ENCODE measurements around the gene HPS1. TPM values are rescaled to one million over a fixed set of nuclear protein-coding genes. Genes with fewer than 3 reads are reported as not detected.

The HPS1 gene
- polyA plus RNA-seq, 1 of the 3 experiments (the other 2 are of a cell fraction), result 41.4 TPM

DNA sequence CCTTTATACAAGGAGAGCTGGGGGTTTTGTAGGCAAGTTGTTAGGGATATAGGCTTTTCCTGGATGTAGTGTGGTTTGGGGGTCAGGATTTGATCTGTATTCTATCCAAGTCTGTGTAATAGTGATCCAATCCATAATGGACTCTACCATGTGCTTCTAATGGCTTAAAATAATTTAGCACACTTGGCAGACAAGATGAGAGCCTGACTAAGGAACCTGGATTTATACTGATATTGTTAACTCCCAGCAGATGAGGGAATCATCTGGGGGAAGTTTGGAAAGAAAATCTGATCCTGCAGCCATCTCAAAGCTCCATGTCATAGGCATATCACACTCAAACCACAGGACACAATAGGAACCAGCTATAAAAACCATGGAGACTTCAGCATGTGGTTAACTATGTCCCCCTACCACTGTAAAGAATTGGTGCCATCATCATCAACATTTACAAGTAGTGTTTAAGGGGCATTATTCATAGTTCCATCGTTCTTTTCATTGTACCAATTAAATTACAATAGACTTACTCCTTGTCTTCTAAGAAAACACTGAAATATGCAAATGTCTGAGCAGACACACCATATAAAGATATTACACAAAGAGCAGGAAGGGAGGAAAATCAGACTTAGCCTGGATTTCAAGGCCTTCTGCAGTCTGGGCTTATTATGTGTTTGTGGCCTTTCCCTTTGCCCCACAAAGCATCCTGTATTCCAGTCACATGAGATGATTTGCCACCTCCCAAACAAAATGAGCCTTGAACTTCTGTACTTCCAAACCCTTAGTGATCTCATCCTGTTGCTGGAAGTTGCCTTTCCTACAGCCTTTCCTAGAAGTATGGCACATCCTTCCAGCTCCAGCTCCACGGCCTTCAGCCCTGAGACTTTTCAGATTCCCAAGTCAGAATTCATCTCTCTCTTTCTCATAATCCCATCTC, 22.5 kb upstream of the HPS1 start:
- peaks cover 18% of the 10 kb centered on the region; the same call in 1 of the 2 replicates for H3K27me3 ChIP-seq (ENCODE audit: insufficient read depth)
- H3K9me2 ChIP-seq, result no peaks in the 10 kb centered on the region
- no peaks in the 10 kb centered on the region for H3F3A ChIP-seq (replicated peaks; ENCODE audit: insufficient read depth)
- WGBS (ENCODE audit: low lambda C conversion rate), result 21% methylated on average over 2 of the region's 2 CpGs
- H3K4me3 ChIP-seq (ENCODE audit: low read depth in 2 of 2, low read length in 1 of 2), result no peak overlapping the region
- no peak overlapping the region for H3K4me2 ChIP-seq
- H3K9me3 ChIP-seq, result no peaks in the 10 kb centered on the region
- H4K20me1 ChIP-seq (ENCODE audit: insufficient read depth), result no peaks in the 10 kb centered on the region
- no peak overlapping the region for H3K9ac ChIP-seq
- ChIA-PET CTCF (interaction anchor here (1.0 to 5.2 kb wide), 10 partner anchors 11 to 922 kb away, joined by 3 to 42 read pairs (median 13); partner anchors contain the start of gene HPS1), POLR2A (no interaction called here)
- no peaks in the 10 kb centered on the region; a peak in 1 of 4 replicates for H3K4me1 ChIP-seq (ENCODE audit: control insufficient read depth in 1 of 2, insufficient read depth in 2 of 2, low read depth in 1 of 2, low read length in 1 of 2)
- no peaks in the 10 kb centered on the region for H3K79me2 ChIP-seq (ENCODE audit: insufficient read depth)
- DNase-seq, result no peak
- no peak overlapping the region for H3K27ac ChIP-seq (ENCODE audit: low read depth in 2 of 2, low read length in 1 of 2)
- TF ChIP-seq TEAD4 (IDR thresholded peaks at IDR 0.05; ENCODE audit: borderline replicate concordance, insufficient read depth) (no peak), RCOR1 (IDR thresholded peaks at IDR 0.05; ENCODE audit: low read length) (no peak), MXI1 (IDR thresholded peaks at IDR 0.05; ENCODE audit: low read depth, low read length) (no peak), SIN3A (IDR thresholded peaks at IDR 0.05; ENCODE audit: borderline replicate concordance, low read depth, low read length) (no peak), TCF12 (IDR thresholded peaks at IDR 0.05) (no peak), ELF1 (IDR thresholded peaks at IDR 0.05) (no peak), ZBTB33 (IDR thresholded peaks at IDR 0.05; ENCODE audit: borderline replicate concordance, low read depth) (no peak), FOXM1 (IDR thresholded peaks at IDR 0.05; ENCODE audit: low read depth) (no peak), RFX5 (IDR thresholded peaks at IDR 0.05; ENCODE audit: low read length) (no peak), JUND (IDR thresholded peaks at IDR 0.05) (no peak)
- no peaks in the 10 kb centered on the region for H3K36me3 ChIP-seq (replicated peaks in 1 of 2; ENCODE audit: control insufficient read depth in 1 of 2, insufficient read depth in 2 of 2, low read length in 1 of 2)
- H2AFZ ChIP-seq (ENCODE audit: low read depth), result no peak overlapping the region

- peaks cover 18% of the 10 kb centered on the region; the same call in 1 of the 2 replicates for H3K27me3 ChIP-seq (ENCODE audit: insufficient read depth)
- H3K9me3 ChIP-seq, result no peaks in the 10 kb centered on the region
- H3F3A ChIP-seq (replicated peaks; ENCODE audit: insufficient read depth), result no peaks in the 10 kb centered on the region
- no peaks in the 10 kb centered on the region for H3K9me2 ChIP-seq
- peak; percentile 88 for DNase-seq
- no peaks in the 10 kb centered on the region; a peak in 1 of 4 replicates for H3K4me1 ChIP-seq (ENCODE audit: control insufficient read depth in 1 of 2, insufficient read depth in 2 of 2, low read depth in 1 of 2, low read length in 1 of 2)
- ChIA-PET CTCF (interaction anchor here (0.6 to 5.2 kb wide), 85 partner anchors 9 to 1603 kb away, joined by 3 to 42 read pairs (median 4); partner anchors contain the start of genes ENTPD7, HPS1 and HPSE2), POLR2A (interaction anchor here (0.6 to 1.0 kb wide), 2 partner anchors 105 to 127 kb away, joined by 3 read pairs; no protein-coding TSS in a partner anchor)
- 4% methylated on average over 18 of the region's 44 CpGs for WGBS (ENCODE audit: low lambda C conversion rate)
- peak overlapping the region; percentile 76 for H2AFZ ChIP-seq (ENCODE audit: low read depth)
- H3K4me3 ChIP-seq (ENCODE audit: low read depth in 2 of 2, low read length in 1 of 2), result peak overlapping the region; percentile 56 to 60
- peak overlapping the region; percentile 79 for H3K4me2 ChIP-seq
- H3K36me3 ChIP-seq (replicated peaks in 1 of 2; ENCODE audit: control insufficient read depth in 1 of 2, insufficient read depth in 2 of 2, low read length in 1 of 2), result no peaks in the 10 kb centered on the region
- no peaks in the 10 kb centered on the region for H3K79me2 ChIP-seq (ENCODE audit: insufficient read depth)
- H3K9ac ChIP-seq, result no peak overlapping the region
- no peaks in the 10 kb centered on the region for H4K20me1 ChIP-seq (ENCODE audit: insufficient read depth)
- no peak overlapping the region for H3K27ac ChIP-seq (ENCODE audit: low read depth in 2 of 2, low read length in 1 of 2)
- TF ChIP-seq, protein P1, sequence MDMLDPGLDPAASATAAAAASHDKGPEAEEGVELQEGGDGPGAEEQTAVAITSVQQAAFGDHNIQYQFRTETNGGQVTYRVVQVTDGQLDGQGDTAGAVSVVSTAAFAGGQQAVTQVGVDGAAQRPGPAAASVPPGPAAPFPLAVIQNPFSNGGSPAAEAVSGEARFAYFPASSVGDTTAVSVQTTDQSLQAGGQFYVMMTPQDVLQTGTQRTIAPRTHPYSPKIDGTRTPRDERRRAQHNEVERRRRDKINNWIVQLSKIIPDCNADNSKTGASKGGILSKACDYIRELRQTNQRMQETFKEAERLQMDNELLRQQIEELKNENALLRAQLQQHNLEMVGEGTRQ (IDR thresholded peaks at IDR 0.05; ENCODE audit: borderline replicate concordance, low read depth, low read length), result no peak
- no peak for TF ChIP-seq TCF12 (IDR thresholded peaks at IDR 0.05)
- no peak for TF ChIP-seq RXRA (IDR thresholded peaks at IDR 0.05; ENCODE audit: borderline replicate concordance, low read depth)
- 0 out of 2 replicates have a peak, but pooled peaks have one; percentile 24 for TF ChIP-seq TEAD4 (IDR thresholded peaks at IDR 0.05; ENCODE audit: borderline replicate concordance, insufficient read depth)
- no peak for TF ChIP-seq FOXJ3 (CRISPR knock-in tag; IDR thresholded peaks at IDR 0.05)
- TF ChIP-seq RAD21 (IDR thresholded peaks at IDR 0.05; ENCODE audit: low read length), result peak; percentile 95
- TF ChIP-seq, protein P2, sequence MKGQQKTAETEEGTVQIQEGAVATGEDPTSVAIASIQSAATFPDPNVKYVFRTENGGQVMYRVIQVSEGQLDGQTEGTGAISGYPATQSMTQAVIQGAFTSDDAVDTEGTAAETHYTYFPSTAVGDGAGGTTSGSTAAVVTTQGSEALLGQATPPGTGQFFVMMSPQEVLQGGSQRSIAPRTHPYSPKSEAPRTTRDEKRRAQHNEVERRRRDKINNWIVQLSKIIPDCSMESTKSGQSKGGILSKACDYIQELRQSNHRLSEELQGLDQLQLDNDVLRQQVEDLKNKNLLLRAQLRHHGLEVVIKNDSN (IDR thresholded peaks at IDR 0.05; ENCODE audit: borderline replicate concordance, low read depth), result no peak
- TF ChIP-seq JUND (IDR thresholded peaks at IDR 0.05), result no peak
- no peak for TF ChIP-seq TAF1 (IDR thresholded peaks at IDR 0.05; ENCODE audit: borderline replicate concordance, low read depth, low read length)
- TF ChIP-seq RCOR1 (IDR thresholded peaks at IDR 0.05; ENCODE audit: low read length), result no peak
- TF ChIP-seq MXI1 (IDR thresholded peaks at IDR 0.05; ENCODE audit: low read depth, low read length), result 0 out of 2 replicates have a peak, but pooled peaks have one; percentile 33
- no peak; the same call in 1 of the 2 replicates for TF ChIP-seq ELF1 (IDR thresholded peaks at IDR 0.05)
- no peak for TF ChIP-seq RFX5 (IDR thresholded peaks at IDR 0.05; ENCODE audit: low read length)
- TF ChIP-seq, protein P3, sequence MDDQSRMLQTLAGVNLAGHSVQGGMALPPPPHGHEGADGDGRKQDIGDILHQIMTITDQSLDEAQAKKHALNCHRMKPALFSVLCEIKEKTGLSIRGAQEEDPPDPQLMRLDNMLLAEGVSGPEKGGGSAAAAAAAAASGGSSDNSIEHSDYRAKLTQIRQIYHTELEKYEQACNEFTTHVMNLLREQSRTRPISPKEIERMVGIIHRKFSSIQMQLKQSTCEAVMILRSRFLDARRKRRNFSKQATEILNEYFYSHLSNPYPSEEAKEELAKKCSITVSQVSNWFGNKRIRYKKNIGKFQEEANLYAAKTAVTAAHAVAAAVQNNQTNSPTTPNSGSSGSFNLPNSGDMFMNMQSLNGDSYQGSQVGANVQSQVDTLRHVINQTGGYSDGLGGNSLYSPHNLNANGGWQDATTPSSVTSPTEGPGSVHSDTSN (IDR thresholded peaks at IDR 0.05), result no peak
- no peak for TF ChIP-seq EP300 (IDR thresholded peaks at IDR 0.05; ENCODE audit: borderline replicate concordance in 1 of 2, low read depth in 1 of 2, low read length in 1 of 2)
- TF ChIP-seq SIN3A (IDR thresholded peaks at IDR 0.05; ENCODE audit: borderline replicate concordance, low read depth, low read length), result no peak
- no peak for TF ChIP-seq MEF2A (IDR thresholded peaks at IDR 0.05; ENCODE audit: borderline replicate concordance, low read depth)
These were observed 21.0 kb upstream of the HPS1 start for GRCh38 chr10:98467506-98468318.

All from SK-N-SH (cell line).